HL-60/S4 (cell line): Measurements from ENCODE around the gene HEG1.
"Not testable (repeated sequence)": the region's sequence is repeated elsewhere in the genome, so short reads cannot be mapped to it uniquely, and the experiment has no call there.

ENCODE experiments used
- in situ Hi-C: fragments of 300-500 bp; cut with MboI; formaldehyde crosslinking; loops from 2 replicates; pipeline ENCODE4 v1.14.3; 2022; ENCODE audit warnings: low sequenced_read_pairs

HEG1 gene

DNA sequence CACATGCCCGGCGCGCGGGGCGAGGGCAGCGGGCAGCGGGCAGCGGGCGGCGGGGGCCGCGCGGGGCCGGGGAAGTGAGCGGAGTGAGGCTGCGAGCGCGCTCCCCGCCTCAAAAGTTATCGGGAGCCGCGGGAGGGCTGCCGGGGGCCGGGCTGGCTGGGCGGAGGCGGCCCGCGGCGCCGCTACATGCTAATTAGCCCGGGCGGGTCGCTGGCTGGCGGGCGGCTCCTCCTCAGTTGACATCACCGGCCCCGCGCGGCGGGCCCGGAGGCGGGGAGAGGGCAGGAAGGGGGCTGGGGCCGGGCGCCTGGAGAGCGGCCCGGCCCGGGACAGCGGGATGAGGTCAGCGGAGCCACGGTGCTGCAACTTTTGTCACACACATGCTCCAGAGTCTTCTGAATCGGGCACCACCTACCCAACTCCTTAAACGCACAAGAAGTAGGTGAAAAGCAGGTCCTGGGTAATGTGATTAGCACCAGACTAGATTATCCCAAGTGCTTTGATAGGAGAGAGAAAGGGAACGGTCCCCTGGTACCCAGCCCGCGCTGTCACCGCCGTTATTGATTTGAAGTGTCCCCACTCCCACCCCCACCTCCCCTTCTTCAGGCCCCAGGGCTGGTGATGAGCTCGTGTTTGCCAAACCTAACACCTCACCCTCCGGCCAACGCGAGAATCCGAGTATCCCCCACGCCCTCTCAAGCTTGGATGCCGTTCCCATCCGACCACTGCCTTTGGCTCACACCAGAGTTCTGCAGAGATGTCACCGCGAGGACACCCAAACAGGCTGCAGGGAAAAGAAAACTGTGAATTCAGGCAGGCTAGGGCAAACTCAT lies at the start of gene HEG1:
TSS of gene HEG1 (minus strand) at position 85 of the 833 bp plus-strand sequence. CDS start 107 bp downstream, outside the sequence.
- in situ Hi-C loops: no loop called here

- in situ Hi-C loops: no loop called here
These were observed 49.3 kb upstream of the HEG1 start for GRCh38 chr3:125105116-125105515.

DNA sequence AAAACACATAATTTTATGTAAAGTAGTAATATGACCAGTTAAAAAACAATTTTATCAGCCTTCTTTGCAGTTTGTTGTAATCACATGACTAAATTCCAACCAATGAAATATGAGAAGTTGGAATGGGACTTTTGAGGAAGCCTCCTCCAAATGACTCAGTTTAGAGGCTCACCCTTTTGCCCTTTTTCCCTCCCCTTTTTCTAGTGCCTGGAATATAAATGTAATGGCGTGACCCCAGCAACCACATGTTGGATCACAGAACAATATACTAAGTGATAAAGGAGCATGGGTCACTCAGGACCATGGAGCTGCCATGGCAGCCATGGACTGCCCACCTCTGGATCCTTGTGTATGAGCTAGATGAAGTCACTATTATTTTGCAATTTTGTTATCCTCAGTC lies 48.8 kb upstream of the HEG1 start:
- in situ Hi-C loops: no loop called here

DNA sequence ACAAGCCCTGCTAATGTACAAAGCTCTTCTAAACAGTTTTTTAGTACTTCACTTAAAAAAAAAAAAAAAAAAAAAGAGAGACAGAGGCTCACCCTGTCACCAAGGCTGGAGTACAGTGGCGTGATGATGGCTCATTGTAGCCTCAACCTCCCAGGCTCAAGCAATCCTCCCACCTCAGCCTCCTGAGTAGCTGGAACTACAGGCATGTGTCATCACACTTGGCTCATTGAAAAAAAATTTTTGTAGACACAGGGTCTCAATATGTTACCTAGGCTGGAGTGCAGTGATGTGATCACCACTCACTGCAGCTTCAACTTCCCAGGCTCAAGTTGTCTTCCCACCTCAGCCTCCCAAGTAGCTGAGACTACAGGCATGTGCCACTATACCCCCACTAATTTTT lies 47.6 kb upstream of the HEG1 start:
- in situ Hi-C loops: no loop called here

DNA sequence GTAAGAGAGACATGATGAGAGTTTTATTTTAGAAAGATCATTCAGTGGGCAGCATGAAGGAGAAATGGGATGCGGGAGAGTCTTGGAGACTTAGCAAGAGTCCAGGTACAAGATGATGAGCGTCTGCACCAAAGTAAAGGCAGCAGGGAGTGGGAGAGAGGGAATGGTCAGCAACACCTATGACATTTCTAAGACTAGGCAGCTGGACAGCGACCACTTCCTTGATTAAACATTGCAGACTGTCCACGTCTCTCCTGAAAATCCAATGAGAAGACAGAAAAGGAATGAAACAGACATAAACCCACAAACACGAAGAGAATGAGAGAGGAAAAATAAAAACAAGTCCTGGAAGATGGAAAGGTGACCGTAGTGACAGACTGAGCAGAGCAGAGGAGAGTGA lies 46.7 kb upstream of the HEG1 start:
- in situ Hi-C loops: no loop called here

DNA sequence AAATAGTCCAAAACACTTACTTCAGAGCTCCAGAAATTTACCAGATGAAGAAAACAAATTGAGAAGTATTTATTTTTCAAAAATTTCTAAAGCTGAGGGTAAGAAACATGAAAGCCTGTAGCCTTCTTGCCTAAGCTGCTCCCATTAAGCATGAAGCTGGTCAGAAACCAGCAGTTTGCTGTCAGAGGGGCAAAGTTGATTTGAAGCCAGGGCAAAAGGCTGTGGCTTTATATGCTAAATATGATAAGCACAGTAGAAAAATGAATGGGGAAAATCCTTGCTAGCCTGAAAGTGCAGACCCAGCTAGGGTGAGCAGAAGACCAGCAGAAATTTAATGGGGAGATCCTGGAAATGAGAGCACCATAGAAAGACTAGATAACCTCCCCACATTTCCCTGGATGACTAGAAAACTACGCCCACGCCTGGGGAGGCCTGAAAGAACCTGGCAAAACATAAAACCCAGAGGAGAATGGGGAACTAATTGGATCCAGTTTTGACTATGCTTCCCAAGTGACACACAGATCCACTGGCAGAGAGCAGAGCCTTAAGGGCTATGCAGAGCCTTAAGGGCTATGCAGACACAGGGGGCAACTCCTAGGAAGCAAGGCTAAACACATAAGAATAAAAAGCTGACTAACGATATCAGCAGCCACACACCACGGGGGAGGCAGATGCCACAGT lies 43.0 kb upstream of the HEG1 start:
- in situ Hi-C loops: no loop called here

DNA sequence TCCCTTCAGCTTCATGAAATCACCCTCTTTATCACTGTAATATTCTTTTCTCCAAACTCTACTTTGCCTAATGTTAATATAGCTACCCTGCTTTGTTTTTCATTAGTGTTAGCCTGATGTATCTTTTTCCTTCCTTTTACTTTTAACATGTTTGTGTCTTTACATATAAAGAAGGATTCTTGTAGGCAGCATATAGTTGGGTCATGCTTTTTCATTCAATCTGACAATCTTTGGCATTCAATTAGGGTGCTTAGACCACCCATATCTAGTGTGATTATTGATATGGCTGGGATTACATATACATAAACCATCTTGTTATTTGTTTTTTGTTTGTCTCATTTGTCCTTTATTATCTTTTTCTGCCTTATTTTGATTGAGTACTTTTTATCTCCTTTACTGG lies 34.9 kb upstream of the HEG1 start:
- in situ Hi-C loops: no loop called here

GRCh38 chr3:125087768-125088391 lies 32.1 kb upstream of the HEG1 start:
- in situ Hi-C loops: no loop called here

- in situ Hi-C loops: no loop called here
These were observed 29.4 kb upstream of the HEG1 start for GRCh38 chr3:125085166-125085565.

GRCh38 chr3:125083776-125084175 lies 28.0 kb upstream of the HEG1 start:
- in situ Hi-C loops: no loop called here

GRCh38 chr3:125082339-125082738 lies 26.5 kb upstream of the HEG1 start:
- in situ Hi-C loops: not testable (repeated sequence)

DNA sequence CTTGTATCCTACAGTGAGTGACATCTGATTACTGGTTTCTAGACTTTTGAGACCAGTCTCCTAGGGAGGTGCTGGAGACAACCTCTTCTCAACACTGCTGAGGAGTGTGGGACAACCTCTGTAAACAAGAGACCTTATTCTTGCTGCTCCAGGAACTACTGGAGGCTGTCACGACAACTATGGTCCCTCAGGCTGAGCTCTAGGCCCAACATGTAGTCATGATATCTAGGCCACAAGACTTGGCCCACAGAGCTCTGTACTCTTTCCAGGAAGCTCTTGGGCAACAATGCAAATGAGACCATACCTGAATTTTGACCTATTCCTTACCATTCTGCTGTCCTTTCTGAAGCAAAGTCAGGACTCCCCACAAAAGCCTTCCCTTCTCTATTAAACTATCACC lies 24.3 kb upstream of the HEG1 start:
- in situ Hi-C loops: no loop called here

DNA sequence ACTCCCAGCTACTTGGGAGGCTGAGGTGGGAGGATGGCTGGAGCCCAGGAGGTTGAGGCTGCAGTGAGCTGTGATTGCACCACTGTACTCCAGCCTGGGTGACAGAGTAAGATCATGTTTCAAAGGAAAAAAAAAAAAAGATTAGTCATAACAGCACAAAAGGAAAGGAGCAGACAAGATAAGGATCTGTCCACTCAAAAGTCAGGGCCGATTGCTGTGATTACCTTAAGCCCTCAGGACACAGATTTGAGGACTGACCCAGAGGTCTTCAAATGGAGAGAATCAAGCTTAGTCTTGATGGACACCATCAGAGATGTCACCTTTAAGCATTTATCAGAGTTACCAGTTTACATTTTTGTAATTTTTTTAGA lies 23.9 kb upstream of the HEG1 start:
- in situ Hi-C loops: no loop called here

DNA sequence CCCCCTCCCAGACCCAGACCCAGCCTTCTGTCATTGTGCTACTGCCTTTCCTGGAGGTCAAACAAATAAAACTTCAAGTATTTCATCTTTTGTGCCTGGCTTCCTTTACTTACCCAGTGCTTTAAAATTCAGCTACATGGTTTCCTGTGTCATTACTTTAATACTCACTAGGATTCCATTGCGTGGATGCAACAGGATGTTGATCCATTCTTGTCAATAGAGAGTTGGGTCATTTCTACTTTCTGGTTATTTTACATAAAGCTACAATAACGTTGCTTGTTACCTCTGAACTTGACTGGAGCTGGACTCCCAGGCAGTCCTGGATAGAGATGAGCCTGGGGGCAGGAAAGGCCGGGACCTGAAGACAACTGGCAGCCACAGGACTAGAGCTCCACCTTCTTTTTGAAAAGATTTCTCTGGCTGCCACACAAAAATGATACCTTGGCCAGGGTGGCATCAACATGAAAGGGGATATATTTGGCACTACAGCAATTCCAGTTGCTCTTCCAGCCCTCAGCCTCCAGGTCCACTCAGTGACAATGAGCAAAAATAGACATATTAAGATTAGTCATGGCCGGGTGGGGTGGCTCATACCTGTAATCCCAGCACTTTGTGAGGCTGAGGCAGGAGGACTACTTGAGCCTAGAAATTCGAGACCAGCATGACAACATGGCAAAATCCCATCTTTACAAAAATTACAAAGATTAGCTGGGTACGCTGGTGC lies 23.3 kb upstream of the HEG1 start:
- in situ Hi-C loops: no loop called here

DNA sequence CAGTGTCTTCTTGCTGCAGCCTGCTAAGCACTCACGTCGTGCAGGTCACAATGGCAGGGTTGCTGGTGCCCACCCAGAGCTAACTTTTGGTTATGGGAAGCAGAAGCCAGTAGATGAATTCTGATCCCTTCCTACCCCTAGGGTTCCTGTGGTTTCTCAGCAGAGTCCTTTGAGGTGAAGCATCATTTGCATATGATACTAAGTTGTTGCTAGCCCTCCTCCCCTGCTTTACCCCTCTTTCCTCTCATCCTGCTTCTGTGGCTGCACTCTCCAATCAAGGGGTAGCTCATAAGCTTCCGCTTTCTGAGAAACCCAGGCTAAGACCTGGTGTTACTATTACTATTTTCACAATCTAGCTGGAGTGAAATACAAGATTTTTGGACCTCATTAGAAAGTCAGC lies 22.1 kb upstream of the HEG1 start:
- in situ Hi-C loops: no loop called here

- in situ Hi-C loops: no loop called here
These were observed 20.7 kb upstream of the HEG1 start for GRCh38 chr3:125076464-125076863.

- in situ Hi-C loops: no loop called here
These were observed 19.9 kb upstream of the HEG1 start for GRCh38 chr3:125075738-125076137.

GRCh38 chr3:125073390-125073905 lies 17.7 kb upstream of the HEG1 start:
- in situ Hi-C loops: no loop called here

- in situ Hi-C loops: no loop called here
These were observed 17.1 kb upstream of the HEG1 start for GRCh38 chr3:125072749-125073389.

DNA sequence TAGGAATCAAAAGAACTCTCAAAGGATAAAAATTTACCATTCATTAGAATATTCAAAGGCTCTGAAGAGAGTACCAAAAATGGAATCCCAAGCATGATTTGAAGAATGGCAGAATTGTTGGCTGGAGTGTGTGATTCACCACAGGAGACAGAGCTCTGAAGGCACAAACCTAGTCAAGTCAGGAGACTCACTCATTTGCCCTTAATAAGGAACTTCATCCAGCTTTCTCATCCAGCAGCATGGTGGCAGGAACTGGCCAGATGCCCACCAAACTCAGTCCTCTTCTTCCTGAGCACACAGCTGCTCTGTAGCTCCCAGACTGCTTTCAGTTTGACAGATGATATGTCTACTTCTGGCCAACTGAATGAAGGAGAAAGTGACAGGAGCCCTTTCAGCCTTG lies 16.5 kb upstream of the HEG1 start:
- in situ Hi-C loops: no loop called here
